RWPE2 (cell line): Measurements from ENCODE around the gene RBM18.

Source experiments
- ATAC-seq: fragments of 200-7000 bp; cut with Tn5 transposase; 3 replicates; pipeline ENCODE4 v1.9.1; 2021; ENCODE audit warnings: low read depth
- DNase-seq: peaks from one replicate; pipeline ENCODE4 v3.0.0-alpha.2; 2020; ENCODE audit warnings: low spot score
- H3K27ac ChIP-seq: fragments of 450-650 bp; 2 replicates; pipeline ENCODE4 v1.5.1; 2017; ENCODE audit warnings: mild to moderate bottlenecking; ENCODE audit not compliant: poor library complexity, severe bottlenecking
- H3K27me3 ChIP-seq: fragments of 250-450 bp; sonication (Bioruptor Pico); 2 replicates; pipeline ENCODE4 v1.5.1; 2021; ENCODE audit warnings: mild to moderate bottlenecking, moderate library complexity; ENCODE audit not compliant: insufficient read depth, poor library complexity, severe bottlenecking
- H3K36me3 ChIP-seq: fragments of 250-450 bp; sonication (Bioruptor Pico); 2 replicates; pipeline ENCODE4 v1.5.1; 2020; ENCODE audit warnings: low read depth, mild to moderate bottlenecking, moderate library complexity
- H3K4me1 ChIP-seq: fragments of 250-450 bp; sonication (Bioruptor Pico); 2 replicates; pipeline ENCODE4 v1.5.1; 2021; ENCODE audit warnings: mild to moderate bottlenecking, moderate library complexity; ENCODE audit not compliant: insufficient read depth, poor library complexity, severe bottlenecking
- H3K4me3 ChIP-seq: fragments of 250-450 bp; sonication (Bioruptor Pico); 2 replicates; pipeline ENCODE4 v1.5.1; 2021; ENCODE audit warnings: mild to moderate bottlenecking, moderate library complexity; ENCODE audit not compliant: severe bottlenecking
- H3K9me3 ChIP-seq: fragments of 250-450 bp; sonication (Bioruptor Pico); 2 replicates; pipeline ENCODE4 v1.5.1; 2021; ENCODE audit warnings: mild to moderate bottlenecking, moderate library complexity; ENCODE audit not compliant: severe bottlenecking
- TF ChIP-seq, protein P1 (sequence below): fragments of 450-650 bp; IDR thresholded peaks from one replicate; pipeline ENCODE4 v1.5.1; 2017; ENCODE audit warnings: mild to moderate bottlenecking, moderate library complexity; ENCODE audit not compliant: poor library complexity, severe bottlenecking

RBM18 gene

DNA sequence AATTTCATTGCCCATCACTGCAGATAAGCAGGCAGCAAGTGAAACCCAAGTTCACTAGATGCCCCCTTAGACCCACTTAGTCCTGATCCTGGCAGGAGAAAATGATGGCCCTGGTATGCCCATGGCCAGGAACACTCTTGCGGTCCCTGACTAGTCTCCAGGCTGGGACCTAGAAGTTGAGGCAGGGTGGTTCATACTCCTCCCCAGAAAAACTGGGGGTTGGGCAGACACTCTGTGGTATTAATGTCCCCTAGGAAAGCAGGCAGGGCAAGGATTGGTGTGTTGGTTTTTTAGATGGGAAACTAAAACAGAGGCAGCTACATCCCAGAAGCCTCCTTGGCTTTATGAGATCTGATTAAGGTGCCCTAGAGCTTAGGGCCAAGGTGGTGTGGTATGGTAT is 49.0 kb downstream of the RBM18 start:
- ATAC-seq = no peak
- DNase-seq = no peak
- peaks cover 23% of the 10 kb centered on the region for H3K27me3 ChIP-seq

DNA sequence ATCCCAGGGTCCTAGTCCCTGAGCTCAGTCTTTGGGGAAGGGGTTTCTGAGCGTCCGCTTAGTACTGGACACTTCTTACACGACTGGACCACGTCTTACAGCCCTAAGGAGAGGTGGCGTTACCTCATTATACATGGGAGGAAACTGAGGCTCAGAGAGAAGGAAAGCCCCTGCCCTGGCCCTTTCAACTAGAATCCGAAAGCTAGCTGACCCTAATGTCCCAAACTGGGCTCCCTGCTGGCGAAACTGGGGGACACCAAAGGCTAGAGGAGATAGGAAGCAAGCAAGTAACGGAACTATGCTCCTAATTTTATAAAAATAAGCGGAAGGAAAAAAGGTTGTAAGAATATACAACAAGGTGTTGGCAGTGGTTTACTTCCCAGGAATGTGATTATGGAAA is 50.1 kb downstream of the RBM18 start:
- no peaks in the 10 kb centered on the region for H3K36me3 ChIP-seq
- DNase-seq (no peak), ATAC-seq (no peak)
- peak overlapping the region; percentile 42 for H3K4me3 ChIP-seq
- H3K27me3 ChIP-seq = peaks cover 12% of the 10 kb centered on the region
- no peak overlapping the region for H3K27ac ChIP-seq
- no peaks in the 10 kb centered on the region for H3K4me1 ChIP-seq
- TF ChIP-seq, protein P1, sequence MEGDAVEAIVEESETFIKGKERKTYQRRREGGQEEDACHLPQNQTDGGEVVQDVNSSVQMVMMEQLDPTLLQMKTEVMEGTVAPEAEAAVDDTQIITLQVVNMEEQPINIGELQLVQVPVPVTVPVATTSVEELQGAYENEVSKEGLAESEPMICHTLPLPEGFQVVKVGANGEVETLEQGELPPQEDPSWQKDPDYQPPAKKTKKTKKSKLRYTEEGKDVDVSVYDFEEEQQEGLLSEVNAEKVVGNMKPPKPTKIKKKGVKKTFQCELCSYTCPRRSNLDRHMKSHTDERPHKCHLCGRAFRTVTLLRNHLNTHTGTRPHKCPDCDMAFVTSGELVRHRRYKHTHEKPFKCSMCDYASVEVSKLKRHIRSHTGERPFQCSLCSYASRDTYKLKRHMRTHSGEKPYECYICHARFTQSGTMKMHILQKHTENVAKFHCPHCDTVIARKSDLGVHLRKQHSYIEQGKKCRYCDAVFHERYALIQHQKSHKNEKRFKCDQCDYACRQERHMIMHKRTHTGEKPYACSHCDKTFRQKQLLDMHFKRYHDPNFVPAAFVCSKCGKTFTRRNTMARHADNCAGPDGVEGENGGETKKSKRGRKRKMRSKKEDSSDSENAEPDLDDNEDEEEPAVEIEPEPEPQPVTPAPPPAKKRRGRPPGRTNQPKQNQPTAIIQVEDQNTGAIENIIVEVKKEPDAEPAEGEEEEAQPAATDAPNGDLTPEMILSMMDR = no peak
- no peaks in the 10 kb centered on the region for H3K9me3 ChIP-seq

More for the DNA sequence above, 49.0 kb downstream of the RBM18 start:
- TF ChIP-seq, protein P1 = no peak
- H3K4me3 ChIP-seq = no peak overlapping the region
- no peaks in the 10 kb centered on the region for H3K36me3 ChIP-seq
- H3K9me3 ChIP-seq = no peaks in the 10 kb centered on the region
- H3K27ac ChIP-seq = no peak overlapping the region
- H3K4me1 ChIP-seq = no peaks in the 10 kb centered on the region

DNA sequence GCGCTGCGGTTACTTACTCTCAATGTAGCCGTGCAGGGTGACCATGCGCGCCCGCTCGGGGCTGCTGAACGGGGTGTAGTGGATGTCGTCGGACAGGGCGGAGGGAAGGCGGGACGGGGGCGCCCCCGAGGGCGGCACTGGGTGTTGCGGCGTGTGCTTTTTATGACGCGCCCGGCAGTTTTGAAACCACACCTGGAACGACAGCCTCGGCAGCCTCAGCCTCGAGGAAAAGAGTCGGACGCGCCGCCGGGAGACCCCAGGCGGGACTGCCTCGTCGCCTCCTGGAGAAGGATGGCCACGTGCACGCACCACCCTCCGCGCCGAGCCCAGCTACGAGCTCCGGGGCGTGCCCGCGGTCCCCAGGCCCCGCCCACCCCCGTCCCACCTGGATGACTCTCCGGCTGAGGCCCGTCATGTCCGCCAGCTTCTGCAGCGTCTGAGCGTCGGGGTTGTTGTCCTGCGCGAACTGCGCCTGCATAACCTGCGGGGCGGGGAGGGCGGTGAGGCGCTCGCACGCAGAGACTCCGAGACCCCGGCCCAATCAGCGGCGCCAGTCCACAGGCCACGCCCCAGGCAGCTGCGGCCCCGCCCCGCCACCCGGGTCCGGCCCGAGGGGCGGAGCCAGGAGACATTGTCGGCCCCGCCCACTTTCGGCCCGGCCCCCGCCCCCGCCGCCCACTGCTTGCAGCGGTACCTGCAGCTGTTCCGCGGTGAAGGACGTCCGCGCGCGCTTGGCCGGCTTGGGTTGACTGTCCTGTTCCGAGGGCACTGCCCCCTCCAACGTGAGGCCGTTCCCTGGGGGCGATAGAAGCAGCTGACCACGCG is 50.8 kb downstream of the RBM18 start:
- DNase-seq (peak; percentile 95), ATAC-seq (peak; percentile 95)
- Histone ChIP-seq H3K9me3 (no peaks in the 10 kb centered on the region), H3K27ac (peak overlapping the region; percentile 16), H3K4me1 (no peaks in the 10 kb centered on the region), H3K36me3 (no peaks in the 10 kb centered on the region), H3K4me3 (peak overlapping the region; percentile 42), H3K27me3 (peaks cover 5% of the 10 kb centered on the region)
- TF ChIP-seq, protein P1 = no peak

DNA sequence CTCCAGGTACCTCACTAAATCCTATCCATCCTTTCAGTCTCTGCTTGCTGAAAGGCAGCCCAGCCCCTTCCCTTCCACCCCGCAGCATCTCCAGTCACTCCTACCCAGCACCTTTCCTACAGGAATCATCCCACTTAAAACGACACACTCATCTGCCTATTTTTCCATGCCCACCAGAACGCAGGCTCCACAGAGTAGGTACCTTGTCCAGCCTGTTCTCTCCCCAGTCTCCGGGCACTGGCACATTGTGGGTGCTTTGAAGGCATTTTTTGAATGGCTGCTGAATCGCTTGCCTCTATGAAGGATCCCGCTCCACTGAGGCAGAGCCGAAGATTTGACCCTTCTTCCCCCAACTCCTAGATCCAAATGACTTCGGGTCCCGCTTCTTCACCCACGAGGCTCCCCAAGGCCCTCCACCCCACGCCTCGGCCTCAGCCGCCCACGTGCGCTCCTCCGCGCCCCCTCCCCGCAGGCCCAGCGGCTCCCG is 51.5 kb downstream of the RBM18 start:
- H3K27ac ChIP-seq = peak overlapping the region; percentile 16
- H3K36me3 ChIP-seq = no peaks in the 10 kb centered on the region
- no peaks in the 10 kb centered on the region for H3K4me1 ChIP-seq
- TF ChIP-seq, protein P1 = no peak
- H3K9me3 ChIP-seq = no peaks in the 10 kb centered on the region
- no peak for DNase-seq
- ATAC-seq = no peak
- H3K27me3 ChIP-seq = no peaks in the 10 kb centered on the region
- H3K4me3 ChIP-seq = peak overlapping the region; percentile 42

DNA sequence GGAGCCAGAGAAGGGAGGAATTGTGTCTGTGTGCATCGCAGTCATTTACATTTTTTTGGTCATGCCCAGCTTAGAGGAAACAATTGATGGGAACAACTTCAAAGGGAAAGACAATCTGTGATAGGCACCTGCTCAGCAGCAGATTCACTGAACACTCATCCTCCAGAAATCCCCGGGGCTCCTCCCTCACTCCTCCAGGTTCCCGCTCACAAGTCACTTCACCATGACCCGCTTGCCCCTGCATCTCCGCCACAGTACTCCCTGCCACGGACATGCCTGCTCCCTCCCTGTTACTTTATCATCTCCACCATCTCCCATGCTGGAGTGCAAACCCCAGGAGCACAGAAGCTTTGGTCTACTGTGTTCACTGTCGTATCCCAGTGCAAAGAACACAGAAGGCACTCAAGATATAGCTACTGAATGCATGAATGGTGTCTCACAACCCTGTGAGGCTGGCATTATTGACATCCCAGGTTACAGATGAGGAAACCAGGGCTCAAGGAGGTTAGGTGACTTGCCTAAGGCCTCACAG is 52.1 kb downstream of the RBM18 start:
- H3K27ac ChIP-seq = no peak overlapping the region
- H3K27me3 ChIP-seq = no peaks in the 10 kb centered on the region
- no peaks in the 10 kb centered on the region for H3K36me3 ChIP-seq
- peak overlapping the region; percentile 42 for H3K4me3 ChIP-seq
- no peak for DNase-seq
- TF ChIP-seq, protein P1 = no peak
- ATAC-seq = no peak
- H3K9me3 ChIP-seq = no peaks in the 10 kb centered on the region
- no peaks in the 10 kb centered on the region for H3K4me1 ChIP-seq
